Omental fat pad (tissue), 4 donors: ENCODE results near the gene NUDT3. TPM values are rescaled to one million over a fixed set of nuclear protein-coding genes. Genes with fewer than 3 reads are reported as not detected.

Source experiments
- ATAC-seq: fragments of 150-250 bp; one replicate; pipeline ENCODE4 v1.9.1; 2016; ENCODE audit warnings: mild to moderate bottlenecking, moderate library complexity; ENCODE audit not compliant: low FRiP score
- DNase-seq: peaks from one replicate; pipeline ENCODE4 v3.0.0-alpha.2; 2019; ENCODE audit warnings: low spot score
- CTCF ChIP-seq, 3 donors: fragments of 450-650 bp; IDR thresholded peaks; one replicate each; pipeline ENCODE4 v1.5.1; 2016 to 2017; ENCODE audit warnings: antibody characterized with exemption in 3 of 3, mild to moderate bottlenecking in 3 of 3, moderate library complexity in 2 of 3
- total RNA-seq, 4 donors: library from RNA; depleted of rRNA; stranded (reverse); fragments of >200 nt; gene quantifications; one replicate each; pipeline ENCODE4 v1.1.0, GENCODE V29; 2016

The NUDT3 gene
- total RNA-seq, 4 donors from 2014 or later = 21.3 to 46.0 (median 28.5) TPM

GRCh38 chr6:34312259-34312658 is 80.2 kb downstream of the NUDT3 start:
- DNase-seq (no peak), ATAC-seq (no peak)
- no peak for TF ChIP-seq CTCF (IDR thresholded peaks at IDR 0.05)

GRCh38 chr6:34310817-34311216 is 81.7 kb downstream of the NUDT3 start:
- TF ChIP-seq CTCF (IDR thresholded peaks at IDR 0.05) = no peak
- ATAC-seq (no peak), DNase-seq (no peak)

GRCh38 chr6:34308483-34308882 is 84.0 kb downstream of the NUDT3 start:
- no peak for TF ChIP-seq CTCF (IDR thresholded peaks at IDR 0.05)
- ATAC-seq = no peak
- DNase-seq = no peak

DNA sequence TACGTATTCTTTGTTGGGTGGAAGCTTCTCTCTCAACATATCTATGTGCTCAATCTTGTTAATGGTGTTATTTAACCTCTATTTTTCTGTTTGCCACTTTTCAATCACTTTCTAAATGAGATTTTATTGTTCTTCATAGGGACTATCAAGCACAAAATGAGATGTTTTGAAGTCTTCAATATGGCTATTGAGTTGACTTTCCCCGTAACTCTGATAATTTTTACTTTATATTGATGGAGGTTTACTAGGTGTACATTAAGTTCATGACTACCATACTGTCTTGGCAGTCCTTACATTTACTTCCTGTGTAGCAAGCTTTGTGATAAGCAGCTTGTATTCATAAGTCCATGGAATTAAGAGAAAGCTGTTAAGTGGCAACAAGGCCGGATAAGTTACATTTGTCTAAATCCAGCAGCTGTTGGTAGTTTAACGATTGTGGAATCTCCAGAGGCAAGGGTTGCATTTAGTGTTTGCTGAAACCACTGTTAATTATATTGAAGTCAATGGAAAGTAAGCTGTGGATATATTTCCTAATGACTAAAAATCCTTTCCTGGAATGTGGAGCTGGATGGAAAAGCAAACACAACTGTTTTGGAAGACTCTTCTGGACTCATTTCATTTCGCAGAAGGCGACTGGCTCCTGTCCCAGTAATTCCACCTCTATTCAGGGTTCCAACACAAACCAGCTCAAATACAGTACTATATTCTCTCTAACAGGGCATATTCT is 86.3 kb downstream of the NUDT3 start:
- DNase-seq (no peak), ATAC-seq (peak; percentile 37)
- TF ChIP-seq CTCF (IDR thresholded peaks at IDR 0.05) = no peak

DNA sequence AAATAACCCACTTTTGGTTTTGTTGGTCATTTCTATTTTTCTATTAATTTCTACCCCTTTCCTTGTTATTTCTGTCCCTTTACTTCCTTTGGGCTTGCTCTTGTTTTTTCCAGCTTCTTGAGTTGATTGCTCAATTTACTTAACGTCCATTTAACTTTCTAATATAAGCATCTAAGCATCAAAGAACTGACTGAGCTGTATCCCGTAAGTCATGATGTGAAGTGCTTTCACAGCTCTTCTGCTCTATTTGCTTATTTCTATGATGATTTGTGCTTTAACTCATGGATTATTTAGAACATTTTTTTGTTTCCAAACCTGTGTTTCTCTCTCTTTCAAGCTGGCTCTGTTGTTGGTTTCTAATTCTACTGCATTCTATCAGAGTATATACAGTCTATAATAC is 87.0 kb downstream of the NUDT3 start:
- no peak for TF ChIP-seq CTCF (IDR thresholded peaks at IDR 0.05)
- DNase-seq (no peak), ATAC-seq (no peak)

DNA sequence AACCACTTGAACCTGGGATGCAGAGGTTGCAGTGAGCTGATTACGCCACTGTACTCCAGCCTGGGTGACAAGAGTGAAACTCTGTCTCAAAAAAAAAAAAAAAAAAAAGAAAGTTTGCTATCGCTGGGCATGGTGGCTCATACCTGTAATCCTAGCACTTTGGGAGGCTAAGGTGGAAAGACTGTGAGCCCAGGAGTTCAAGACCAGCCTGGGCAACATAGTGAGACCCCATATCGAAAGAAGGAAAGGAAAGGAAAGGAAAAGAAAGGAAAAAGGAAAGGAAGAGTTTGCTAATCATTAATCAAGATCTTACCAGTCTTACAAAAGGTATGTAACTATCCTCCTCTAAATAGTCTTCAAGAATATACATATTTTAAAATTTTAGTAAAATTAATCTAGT is 88.3 kb downstream of the NUDT3 start:
- DNase-seq (no peak), ATAC-seq (no peak)
- TF ChIP-seq CTCF (IDR thresholded peaks at IDR 0.05) = no peak

DNA sequence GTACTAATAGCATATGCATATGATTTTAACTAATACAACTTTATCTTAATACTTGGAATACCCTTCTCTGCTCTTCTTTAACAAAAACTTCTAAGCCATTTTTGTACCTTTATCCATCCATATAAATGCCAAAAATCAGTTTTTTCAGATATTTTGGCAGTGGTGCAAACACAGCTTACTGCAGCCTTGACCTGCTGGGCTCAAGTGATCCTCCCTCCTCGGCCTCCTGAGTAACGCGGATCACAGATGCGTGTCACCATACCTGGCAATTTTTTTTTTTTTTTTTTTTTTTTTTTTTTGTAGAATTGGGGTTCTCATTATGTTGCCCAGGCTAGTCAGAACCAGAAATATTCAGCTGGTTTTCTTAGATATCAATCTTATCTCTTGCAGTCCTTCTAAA is 89.5 kb downstream of the NUDT3 start:
- ATAC-seq (no peak), DNase-seq (no peak)
- TF ChIP-seq CTCF (IDR thresholded peaks at IDR 0.05) = no peak
